Measurements from ENCODE around the gene PPL. TPM values are rescaled to one million over a fixed set of nuclear protein-coding genes. Genes with fewer than 3 reads are reported as not detected.

Gene PPL
- total RNA-seq, 4 donors from 2014 or later: 52.2 to 246 (median 200) TPM

DNA sequence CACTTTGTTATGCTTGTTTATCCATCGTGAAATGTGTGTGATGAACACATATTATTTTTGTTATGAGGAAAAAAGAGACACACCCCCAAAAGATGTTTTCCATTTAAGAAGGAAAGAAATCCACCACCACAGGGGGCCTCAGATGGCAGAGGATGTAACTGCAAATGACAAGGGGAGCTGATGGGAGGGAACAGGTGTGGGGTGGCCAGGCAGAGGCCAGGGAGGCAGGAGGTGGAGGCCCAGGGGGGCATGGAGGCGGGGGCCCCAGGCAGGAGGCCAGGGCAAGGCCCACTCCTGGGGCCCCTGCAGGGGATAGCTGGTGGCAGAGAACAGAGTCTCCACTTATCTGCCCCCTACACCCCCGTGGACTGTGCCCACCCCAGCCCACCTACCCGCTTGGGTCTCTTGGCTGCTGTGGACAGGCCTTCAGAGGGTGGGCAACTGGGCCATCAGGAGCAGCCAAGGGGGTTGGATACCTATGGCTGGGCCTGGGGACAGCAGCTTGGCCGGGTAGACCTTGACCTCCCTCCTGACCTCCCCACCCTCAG lies 28.0 kb downstream of the PPL start:
- WGBS, 2 donors: 83 to 84% methylated on average over 5 of the region's 5 CpGs
- H3K4me1 ChIP-seq: peaks cover 0 to 6% (median 0%) of the 10 kb centered on the region in 4 donors
- H3K27me3 ChIP-seq: peaks cover 0 to under 1% of the 10 kb centered on the region in 2 donors
- DNase-seq (ENCODE audit: low spot score in 2 of 2): no peak
- H3K36me3 ChIP-seq: peaks cover 0 to 5% (median 0%) of the 10 kb centered on the region in 3 donors
- TF ChIP-seq EP300 (IDR thresholded peaks at IDR 0.05) (no peak), POLR2A (IDR thresholded peaks at IDR 0.05) (no peak), CTCF (IDR thresholded peaks at IDR 0.05) (no peak)
- H3K4me3 ChIP-seq: no peak overlapping the region
- H3K27ac ChIP-seq: no peak overlapping the region
- no peaks in the 10 kb centered on the region for H3K9me3 ChIP-seq

DNA sequence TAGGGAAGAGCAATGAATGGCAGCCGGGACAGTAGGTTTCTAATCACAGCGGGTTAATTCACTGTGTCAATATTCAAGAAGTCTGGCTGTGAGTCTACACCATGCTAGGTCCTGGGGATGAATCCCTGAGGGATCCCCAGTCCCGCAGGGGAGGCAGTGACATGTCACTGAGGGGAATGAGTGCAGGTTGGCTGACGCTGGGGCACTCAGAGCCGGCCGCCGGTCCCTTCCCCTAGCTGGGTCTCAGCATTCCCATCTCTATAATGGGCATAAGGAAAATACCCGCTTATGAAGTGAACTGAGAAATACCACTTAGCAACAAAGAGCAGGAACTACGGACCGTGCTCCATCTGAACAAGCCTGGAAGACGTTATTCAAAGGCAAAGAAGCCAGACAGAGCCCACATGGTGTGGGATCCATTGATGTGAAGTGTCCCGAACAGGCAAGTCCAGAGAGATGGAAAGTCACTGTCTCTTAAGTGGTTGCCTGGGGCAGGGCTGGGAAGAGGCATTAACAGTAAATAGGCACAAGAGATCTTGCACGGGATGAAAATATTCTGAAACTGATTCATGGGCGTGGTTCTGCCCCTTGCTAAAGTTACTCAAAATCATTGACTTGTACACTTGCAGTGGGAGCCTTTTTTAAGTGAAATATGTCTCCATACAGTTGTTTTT lies 31.9 kb downstream of the PPL start:
- 76% methylated on average over 14 of the region's 14 CpGs for WGBS, 2 donors

GRCh38 chr16:4904108-4904941 lies 32.6 kb downstream of the PPL start:
- TF ChIP-seq CTCF (IDR thresholded peaks at IDR 0.05): no peak
- TF ChIP-seq POLR2A (IDR thresholded peaks at IDR 0.05): no peak
- TF ChIP-seq EP300 (IDR thresholded peaks at IDR 0.05): no peak
- Histone ChIP-seq H3K27me3 (peaks cover 0 to 9% of the 10 kb centered on the region in 2 donors), H3K36me3 (peaks cover 0 to 28% (median 0%) of the 10 kb centered on the region in 3 donors), H3K4me1 (peaks cover 0 to 5% (median 0%) of the 10 kb centered on the region in 4 donors), H3K9me3 (no peaks in the 10 kb centered on the region), H3K4me3 (no peak overlapping the region), H3K27ac (no peak overlapping the region)
- no peak for DNase-seq (ENCODE audit: low spot score in 2 of 2)
- WGBS, 2 donors: 75% methylated on average over 16 of the region's 16 CpGs

More for the DNA sequence above, 31.9 kb downstream of the PPL start:
- Histone ChIP-seq H3K36me3 (peaks cover 0 to 21% (median 0%) of the 10 kb centered on the region in 3 donors), H3K27ac (no peak overlapping the region), H3K4me3 (no peak overlapping the region), H3K4me1 (peaks cover 0 to 5% (median 0%) of the 10 kb centered on the region in 4 donors), H3K9me3 (no peaks in the 10 kb centered on the region), H3K27me3 (peaks cover 0 to 9% of the 10 kb centered on the region in 2 donors)
- TF ChIP-seq EP300 (IDR thresholded peaks at IDR 0.05) (no peak), POLR2A (IDR thresholded peaks at IDR 0.05) (no peak), CTCF (IDR thresholded peaks at IDR 0.05) (no peak)
- DNase-seq (ENCODE audit: low spot score in 2 of 2): no peak

- H3K4me1 ChIP-seq: peaks cover 0 to 5% (median 0%) of the 10 kb centered on the region in 4 donors
- H3K27me3 ChIP-seq: peaks cover 0 to 9% of the 10 kb centered on the region in 2 donors
- H3K27ac ChIP-seq: no peak overlapping the region
- TF ChIP-seq EP300 (IDR thresholded peaks at IDR 0.05): no peak
- TF ChIP-seq POLR2A (IDR thresholded peaks at IDR 0.05): no peak
- no peak for TF ChIP-seq CTCF (IDR thresholded peaks at IDR 0.05)
- H3K4me3 ChIP-seq: no peak overlapping the region
- H3K9me3 ChIP-seq: peaks cover 0 to 9% (median 0%) of the 10 kb centered on the region in 4 donors
- H3K36me3 ChIP-seq: peaks cover 0 to 50% (median 0%) of the 10 kb centered on the region in 3 donors
- WGBS, 2 donors: 90 to 94% methylated on average over 13 of the region's 13 CpGs
- DNase-seq (ENCODE audit: low spot score in 2 of 2): no peak
Observed at GRCh38 chr16:4902038-4902437, 34.9 kb downstream of the PPL start.

All from tibial nerve (tissue), 4 donors.